DMS79 treated with DMSO at 0.1 percent for 48 hours (cell line): Measurements from ENCODE around the gene LDB2.

Experiments used
- DNase-seq: peaks from one replicate; lab custom pipeline; 2025; lab: John Stamatoyannopoulos, UW

LDB2 gene

GRCh38 chr4:16483540-16483939, 414.9 kb downstream of the LDB2 start:
- no peak for DNase-seq

GRCh38 chr4:16480011-16480410, 418.4 kb downstream of the LDB2 start:
- no peak for DNase-seq

- DNase-seq = no peak
These were observed 425.9 kb downstream of the LDB2 start for GRCh38 chr4:16472537-16472936.

- DNase-seq = no peak
These were observed 431.4 kb downstream of the LDB2 start for GRCh38 chr4:16467061-16467460.

- DNase-seq = no peak
These were observed 431.9 kb downstream of the LDB2 start for GRCh38 chr4:16466581-16466980.

GRCh38 chr4:16464651-16465050, 433.8 kb downstream of the LDB2 start:
- no peak for DNase-seq

GRCh38 chr4:16462656-16463055, 435.8 kb downstream of the LDB2 start:
- no peak for DNase-seq

- DNase-seq = no peak
These were observed 437.1 kb downstream of the LDB2 start for GRCh38 chr4:16461362-16461761.

- no peak for DNase-seq
These were observed 440.5 kb downstream of the LDB2 start for GRCh38 chr4:16457944-16458343.
